Osteoblast (primary cell): Measurements from ENCODE around the gene SPATC1L. TPM values are rescaled to one million over a fixed set of nuclear protein-coding genes. Genes with fewer than 3 reads are reported as not detected.

Source experiments
- DNase-seq: peaks from one replicate; pipeline ENCODE4 v3.0.0; 2011; ENCODE audit warnings: low spot score, mixed read lengths; ENCODE audit not compliant: insufficient read length; ENCODE audit errors: missing footprints
- H2AFZ ChIP-seq: 2 replicates; pipeline ENCODE4 v1.6.0; 2011; ENCODE audit warnings: mild to moderate bottlenecking, low read length
- H3K27ac ChIP-seq: 2 replicates; pipeline ENCODE4 v1.5.1; 2011; ENCODE audit warnings: mild to moderate bottlenecking, low read depth, low read length, moderate library complexity
- H3K27me3 ChIP-seq: 2 replicates; pipeline ENCODE4 v1.6.0; 2012; ENCODE audit warnings: mild to moderate bottlenecking, control low read depth, inconsistent platforms, low read length, moderate library complexity; ENCODE audit not compliant: insufficient read depth
- H3K36me3 ChIP-seq: 2 replicates; pipeline ENCODE4 v1.5.1; 2011; ENCODE audit warnings: mild to moderate bottlenecking, low read length, control low read depth, moderate library complexity; ENCODE audit not compliant: insufficient read depth
- H3K4me1 ChIP-seq: 2 replicates; pipeline ENCODE4 v1.5.1; 2011; ENCODE audit warnings: mild to moderate bottlenecking, low read length, control low read depth, moderate library complexity; ENCODE audit not compliant: insufficient read depth
- H3K4me2 ChIP-seq: 2 replicates; pipeline ENCODE4 v1.6.0; 2011; ENCODE audit warnings: mild to moderate bottlenecking, low read length; ENCODE audit not compliant: insufficient read depth
- H3K4me3 ChIP-seq: fragments of 200-600 bp; sonication (generic); 3 replicates; pipeline ENCODE4 v1.5.1; 2012; ENCODE audit warnings: mild to moderate bottlenecking, low read length, inconsistent platforms; ENCODE audit not compliant: insufficient read depth
- H3K79me2 ChIP-seq: 2 replicates; pipeline ENCODE4 v1.6.0; 2012; ENCODE audit warnings: mild to moderate bottlenecking, low read length, control low read depth, inconsistent platforms; ENCODE audit not compliant: insufficient read depth
- H3K9me3 ChIP-seq: 2 replicates; pipeline ENCODE4 v1.5.1; 2011; ENCODE audit warnings: low read depth, low read length, control low read depth
- H4K20me1 ChIP-seq: 2 replicates; pipeline ENCODE4 v1.6.0; 2012; ENCODE audit warnings: mild to moderate bottlenecking, low read length, control low read depth; ENCODE audit not compliant: insufficient read depth
- total RNA-seq: library from RNA; depleted of rRNA; stranded (reverse); fragments of >200 nt; gene quantifications from 2 replicates; pipeline ENCODE4 v1.2.3, GENCODE V29; 2012
- TF ChIP-seq, protein P1 (sequence below): IDR thresholded peaks from 2 replicates; pipeline ENCODE4 v1.5.1; 2011; ENCODE audit warnings: mild to moderate bottlenecking, low read depth, low read length, moderate library complexity; ENCODE audit errors: extremely low read depth

Gene SPATC1L
- total RNA-seq, 1 donor = 6.9 TPM

DNA sequence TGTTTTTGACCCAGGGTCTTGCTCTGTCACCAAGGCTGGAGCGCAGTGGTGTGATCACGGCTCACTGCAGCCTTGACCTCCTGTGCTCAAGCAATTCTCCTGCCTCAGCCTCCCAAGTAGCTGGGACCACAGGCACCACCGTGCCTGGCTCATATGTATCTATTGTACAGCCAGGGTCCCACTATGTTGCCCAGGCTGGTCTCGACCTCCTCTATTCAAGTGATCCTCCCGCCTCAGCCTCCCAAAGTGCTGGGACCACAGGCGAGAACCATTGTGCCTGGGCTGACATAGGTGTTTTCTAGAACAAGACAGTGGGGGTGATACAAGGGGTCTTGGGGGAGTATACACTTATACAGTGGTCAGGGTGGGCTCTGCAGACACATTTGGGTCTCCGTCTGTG is 46.4 kb downstream of the SPATC1L start:
- H3K27me3 ChIP-seq = peaks cover 9% of the 10 kb centered on the region
- DNase-seq = no peak
- H3K4me2 ChIP-seq = no peak overlapping the region
- H3K4me1 ChIP-seq = no peaks in the 10 kb centered on the region
- H3K4me3 ChIP-seq = no peak overlapping the region
- TF ChIP-seq, protein P1, sequence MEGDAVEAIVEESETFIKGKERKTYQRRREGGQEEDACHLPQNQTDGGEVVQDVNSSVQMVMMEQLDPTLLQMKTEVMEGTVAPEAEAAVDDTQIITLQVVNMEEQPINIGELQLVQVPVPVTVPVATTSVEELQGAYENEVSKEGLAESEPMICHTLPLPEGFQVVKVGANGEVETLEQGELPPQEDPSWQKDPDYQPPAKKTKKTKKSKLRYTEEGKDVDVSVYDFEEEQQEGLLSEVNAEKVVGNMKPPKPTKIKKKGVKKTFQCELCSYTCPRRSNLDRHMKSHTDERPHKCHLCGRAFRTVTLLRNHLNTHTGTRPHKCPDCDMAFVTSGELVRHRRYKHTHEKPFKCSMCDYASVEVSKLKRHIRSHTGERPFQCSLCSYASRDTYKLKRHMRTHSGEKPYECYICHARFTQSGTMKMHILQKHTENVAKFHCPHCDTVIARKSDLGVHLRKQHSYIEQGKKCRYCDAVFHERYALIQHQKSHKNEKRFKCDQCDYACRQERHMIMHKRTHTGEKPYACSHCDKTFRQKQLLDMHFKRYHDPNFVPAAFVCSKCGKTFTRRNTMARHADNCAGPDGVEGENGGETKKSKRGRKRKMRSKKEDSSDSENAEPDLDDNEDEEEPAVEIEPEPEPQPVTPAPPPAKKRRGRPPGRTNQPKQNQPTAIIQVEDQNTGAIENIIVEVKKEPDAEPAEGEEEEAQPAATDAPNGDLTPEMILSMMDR = no peak
- H4K20me1 ChIP-seq = peaks cover 5% of the 10 kb centered on the region
- H3K27ac ChIP-seq = no peak overlapping the region
- H3K9me3 ChIP-seq = no peaks in the 10 kb centered on the region
- H3K79me2 ChIP-seq = no peaks in the 10 kb centered on the region
- no peak overlapping the region for H2AFZ ChIP-seq
- no peaks in the 10 kb centered on the region for H3K36me3 ChIP-seq

DNA sequence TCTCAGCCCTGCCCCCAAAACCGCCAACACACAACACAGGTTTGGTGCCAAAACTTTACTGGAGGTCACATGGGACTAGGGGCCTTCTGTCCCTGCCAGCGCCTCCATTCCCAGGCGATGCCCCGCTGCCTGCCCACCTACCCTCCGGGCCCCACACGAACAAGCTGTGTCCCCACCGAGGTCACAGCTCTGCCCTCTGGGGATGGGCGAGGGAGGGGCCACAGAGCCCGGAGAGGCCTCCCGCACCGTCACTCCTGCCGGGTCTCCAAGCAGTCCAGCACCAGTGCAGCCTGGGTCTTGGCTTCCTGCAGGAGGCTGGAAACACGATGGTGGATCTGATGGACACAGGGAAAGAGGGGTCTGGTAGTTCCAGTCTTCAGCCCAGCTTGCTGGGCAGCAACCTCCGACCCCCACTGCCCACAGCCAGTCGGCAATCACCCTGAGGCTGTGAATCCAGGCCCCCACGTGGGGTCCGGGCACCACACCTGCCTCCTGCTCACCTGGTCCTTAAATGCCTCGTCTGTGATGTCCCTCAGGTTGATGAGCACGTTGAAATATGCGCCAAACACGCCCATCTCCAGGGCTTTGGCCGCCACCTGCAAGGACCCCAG is 47.4 kb downstream of the SPATC1L start:
- Histone ChIP-seq H3K27ac (no peak overlapping the region), H3K27me3 (peaks cover 9% of the 10 kb centered on the region)
- TF ChIP-seq, protein P1 = no peak

DNA sequence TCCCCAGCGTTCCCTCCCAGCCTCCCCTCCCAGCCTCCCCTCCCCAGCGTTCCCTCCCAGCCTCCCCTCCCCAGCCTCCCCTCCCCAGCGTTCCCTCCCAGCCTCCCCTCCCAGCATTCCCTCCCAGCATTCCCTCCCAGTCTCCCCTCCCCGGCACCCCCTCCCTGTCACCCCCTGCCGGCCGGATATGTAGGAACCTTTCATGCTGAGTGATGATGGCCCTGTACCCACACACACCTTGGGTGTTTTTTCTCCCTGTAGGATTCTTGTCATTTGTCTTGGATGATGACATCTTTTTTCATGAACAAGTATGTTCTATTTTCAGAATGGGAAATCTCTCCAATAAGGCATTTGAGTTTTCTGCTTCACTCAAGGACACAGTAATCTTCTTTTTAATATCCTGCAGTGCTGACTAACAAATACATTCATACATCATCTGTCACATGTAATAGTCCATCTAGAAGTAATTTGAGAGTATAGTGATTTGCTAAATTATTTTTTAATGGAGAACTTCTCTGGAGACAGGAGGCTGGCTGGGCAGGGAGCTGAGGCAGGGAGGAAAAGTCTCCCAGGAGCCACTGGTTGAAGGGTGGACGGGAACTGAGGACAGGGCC is 48.4 kb downstream of the SPATC1L start:
- DNase-seq = peak; percentile 94
- TF ChIP-seq, protein P1 = peak; percentile 8
- no peak overlapping the region for H3K27ac ChIP-seq
- H3K9me3 ChIP-seq = no peaks in the 10 kb centered on the region
- no peaks in the 10 kb centered on the region for H3K79me2 ChIP-seq
- H3K36me3 ChIP-seq = peaks cover 9% of the 10 kb centered on the region
- H3K27me3 ChIP-seq = peaks cover 7% of the 10 kb centered on the region
- H2AFZ ChIP-seq = no peak overlapping the region
- H3K4me1 ChIP-seq = no peaks in the 10 kb centered on the region
- H3K4me3 ChIP-seq = no peak overlapping the region
- H4K20me1 ChIP-seq = peaks cover 12% of the 10 kb centered on the region
- H3K4me2 ChIP-seq = no peak overlapping the region

More for the DNA sequence above, 47.4 kb downstream of the SPATC1L start:
- peaks cover 5% of the 10 kb centered on the region for H3K36me3 ChIP-seq
- H3K4me2 ChIP-seq = no peak overlapping the region
- DNase-seq = no peak
- H3K9me3 ChIP-seq = no peaks in the 10 kb centered on the region
- H3K4me3 ChIP-seq = no peak overlapping the region
- H4K20me1 ChIP-seq = peaks cover 7% of the 10 kb centered on the region
- no peak overlapping the region for H2AFZ ChIP-seq
- H3K4me1 ChIP-seq = no peaks in the 10 kb centered on the region
- no peaks in the 10 kb centered on the region for H3K79me2 ChIP-seq

- H3K36me3 ChIP-seq = peaks cover 47% of the 10 kb centered on the region
- no peaks in the 10 kb centered on the region for H3K27me3 ChIP-seq
- H3K9me3 ChIP-seq = no peaks in the 10 kb centered on the region
- TF ChIP-seq, protein P1 = no peak
- H3K4me3 ChIP-seq = no peak overlapping the region
- H3K27ac ChIP-seq = no peak overlapping the region
- H4K20me1 ChIP-seq = peaks cover 41% of the 10 kb centered on the region
- no peak for DNase-seq
- H2AFZ ChIP-seq = no peak overlapping the region
- H3K4me2 ChIP-seq = no peak overlapping the region
- peaks cover 8% of the 10 kb centered on the region for H3K79me2 ChIP-seq
- no peaks in the 10 kb centered on the region for H3K4me1 ChIP-seq
Measured at GRCh38 chr21:46131838-46132651, 52.2 kb downstream of the SPATC1L start.
